Right lobe of liver (tissue), 4 donors: ENCODE measurements around the gene TNIK.

ENCODE experiments used
- POLR2A ChIP-seq: fragments of 450-650 bp; IDR thresholded peaks from one replicate; pipeline ENCODE4 v1.6.1; 2017; ENCODE audit warnings: antibody characterized with exemption, mild to moderate bottlenecking
- TF ChIP-seq, protein P1 (sequence below), 4 donors: fragments of 200-600 bp in 3 of 4; fragments of 450-650 bp in 1 of 4; IDR thresholded peaks; one replicate each; pipeline versions ENCODE4 v1.5.1 to v1.8.0; 2016 to 2022; ENCODE audit warnings: antibody characterized with exemption in 4 of 4, mild to moderate bottlenecking in 2 of 4
- donor health status: DM: no; HTN: no; CAD: no.
- donor health status: DM: no; HTN: no; CAD: no.
- donor health status: DM: no; HTN: yes; CAD: no.

DNA sequence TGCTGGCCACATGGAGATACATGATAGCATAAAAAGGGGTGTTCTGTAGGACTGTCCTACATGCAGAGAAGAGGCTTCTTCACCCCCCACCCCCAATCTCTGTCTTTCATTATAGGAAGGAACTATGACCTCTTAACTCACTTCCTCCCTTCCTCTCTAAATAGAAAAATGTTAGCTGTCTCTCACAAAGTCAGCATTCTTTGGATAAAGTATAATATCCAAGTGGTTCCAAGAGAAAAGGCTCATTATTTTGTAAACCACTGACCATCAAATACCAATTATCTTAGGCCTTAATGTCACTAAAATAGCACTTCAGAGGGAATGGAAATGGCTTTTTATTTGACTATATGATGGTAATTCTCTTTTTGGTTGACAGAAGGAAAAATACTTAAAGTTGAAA lies 338.4 kb downstream of the TNIK start:
- TF ChIP-seq, protein P1, sequence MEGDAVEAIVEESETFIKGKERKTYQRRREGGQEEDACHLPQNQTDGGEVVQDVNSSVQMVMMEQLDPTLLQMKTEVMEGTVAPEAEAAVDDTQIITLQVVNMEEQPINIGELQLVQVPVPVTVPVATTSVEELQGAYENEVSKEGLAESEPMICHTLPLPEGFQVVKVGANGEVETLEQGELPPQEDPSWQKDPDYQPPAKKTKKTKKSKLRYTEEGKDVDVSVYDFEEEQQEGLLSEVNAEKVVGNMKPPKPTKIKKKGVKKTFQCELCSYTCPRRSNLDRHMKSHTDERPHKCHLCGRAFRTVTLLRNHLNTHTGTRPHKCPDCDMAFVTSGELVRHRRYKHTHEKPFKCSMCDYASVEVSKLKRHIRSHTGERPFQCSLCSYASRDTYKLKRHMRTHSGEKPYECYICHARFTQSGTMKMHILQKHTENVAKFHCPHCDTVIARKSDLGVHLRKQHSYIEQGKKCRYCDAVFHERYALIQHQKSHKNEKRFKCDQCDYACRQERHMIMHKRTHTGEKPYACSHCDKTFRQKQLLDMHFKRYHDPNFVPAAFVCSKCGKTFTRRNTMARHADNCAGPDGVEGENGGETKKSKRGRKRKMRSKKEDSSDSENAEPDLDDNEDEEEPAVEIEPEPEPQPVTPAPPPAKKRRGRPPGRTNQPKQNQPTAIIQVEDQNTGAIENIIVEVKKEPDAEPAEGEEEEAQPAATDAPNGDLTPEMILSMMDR (IDR thresholded peaks at IDR 0.05) = no peak
- TF ChIP-seq POLR2A = no peak
